GM12875 (cell line): ENCODE results near the gene ZNF318.

Experiments
- H3K4me3 ChIP-seq: one replicate; pipeline ENCODE4 v1.5.1; 2011; ENCODE audit warnings: low read depth, low read length, control low read depth
- TF ChIP-seq, protein P1 (sequence below): IDR thresholded peaks from 2 replicates; pipeline ENCODE4 v1.5.1; 2011; ENCODE audit warnings: low read depth, mild to moderate bottlenecking, control low read depth, inconsistent platforms, low read length, moderate library complexity, borderline replicate concordance; ENCODE audit not compliant: insufficient read depth

The ZNF318 gene

DNA sequence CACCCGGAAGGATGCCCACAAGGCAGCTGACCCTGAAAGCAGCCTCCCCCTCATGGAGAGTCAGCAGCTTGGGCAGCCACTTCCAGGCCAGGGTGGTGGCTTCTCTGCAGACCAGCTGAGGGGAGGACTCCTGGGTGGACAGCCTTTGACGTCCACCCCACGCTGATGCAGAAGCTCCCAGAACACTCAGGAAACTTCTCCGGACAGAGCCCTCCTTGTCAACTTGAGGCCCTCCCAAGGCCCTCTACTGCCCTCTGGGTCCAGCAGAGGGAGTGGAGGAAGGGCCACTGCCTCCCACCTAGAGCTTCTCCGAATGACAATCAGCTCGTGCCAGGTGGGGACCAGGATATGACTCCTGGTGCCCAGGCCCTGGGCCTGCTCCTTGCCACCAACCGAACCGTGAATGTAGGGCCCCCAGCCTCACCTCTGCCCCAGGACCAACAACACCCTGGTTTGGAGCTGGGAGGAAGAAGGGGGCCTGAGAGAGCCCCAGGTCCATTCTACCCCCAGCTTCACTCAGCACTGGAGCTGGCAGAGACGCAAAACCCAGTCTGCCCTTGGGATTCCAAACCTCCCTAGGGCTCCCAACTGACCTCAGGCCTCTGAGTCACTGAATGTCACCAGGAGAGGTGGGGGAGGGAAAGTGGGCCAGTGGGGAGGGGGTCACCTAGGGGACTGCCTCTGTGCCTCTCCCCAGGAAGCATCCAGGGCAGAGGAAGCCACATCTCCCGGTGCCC, 82.3 kb downstream of the ZNF318 start:
- no peak overlapping the region for H3K4me3 ChIP-seq
- TF ChIP-seq, protein P1, sequence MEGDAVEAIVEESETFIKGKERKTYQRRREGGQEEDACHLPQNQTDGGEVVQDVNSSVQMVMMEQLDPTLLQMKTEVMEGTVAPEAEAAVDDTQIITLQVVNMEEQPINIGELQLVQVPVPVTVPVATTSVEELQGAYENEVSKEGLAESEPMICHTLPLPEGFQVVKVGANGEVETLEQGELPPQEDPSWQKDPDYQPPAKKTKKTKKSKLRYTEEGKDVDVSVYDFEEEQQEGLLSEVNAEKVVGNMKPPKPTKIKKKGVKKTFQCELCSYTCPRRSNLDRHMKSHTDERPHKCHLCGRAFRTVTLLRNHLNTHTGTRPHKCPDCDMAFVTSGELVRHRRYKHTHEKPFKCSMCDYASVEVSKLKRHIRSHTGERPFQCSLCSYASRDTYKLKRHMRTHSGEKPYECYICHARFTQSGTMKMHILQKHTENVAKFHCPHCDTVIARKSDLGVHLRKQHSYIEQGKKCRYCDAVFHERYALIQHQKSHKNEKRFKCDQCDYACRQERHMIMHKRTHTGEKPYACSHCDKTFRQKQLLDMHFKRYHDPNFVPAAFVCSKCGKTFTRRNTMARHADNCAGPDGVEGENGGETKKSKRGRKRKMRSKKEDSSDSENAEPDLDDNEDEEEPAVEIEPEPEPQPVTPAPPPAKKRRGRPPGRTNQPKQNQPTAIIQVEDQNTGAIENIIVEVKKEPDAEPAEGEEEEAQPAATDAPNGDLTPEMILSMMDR: no peak

DNA sequence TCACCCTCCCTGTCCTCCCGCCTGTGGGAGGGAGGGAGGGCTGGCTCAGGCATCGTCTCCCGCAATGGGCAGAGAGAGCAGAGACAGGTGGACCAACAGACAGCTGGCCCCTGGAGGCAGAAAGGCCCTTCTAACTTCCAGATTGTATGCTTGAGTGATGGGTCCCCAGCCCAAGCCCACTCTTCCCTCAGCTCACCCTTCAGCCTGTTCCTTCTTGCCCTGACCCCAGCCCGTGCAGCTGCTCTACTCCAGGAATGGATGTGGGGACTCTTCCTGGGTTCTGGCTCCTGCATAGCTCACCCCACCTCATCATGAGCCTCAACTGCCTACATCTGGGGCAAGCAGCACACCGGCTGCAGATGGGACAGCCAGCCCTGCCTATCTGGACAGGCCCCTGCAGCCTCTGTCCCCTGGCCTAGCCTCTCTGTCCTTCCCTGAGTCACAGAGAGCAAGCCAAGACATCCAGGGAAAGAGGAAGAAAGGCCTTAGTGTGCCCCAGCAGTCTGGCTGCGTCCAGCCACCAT, 82.9 kb downstream of the ZNF318 start:
- H3K4me3 ChIP-seq: no peak overlapping the region
- TF ChIP-seq, protein P1: no peak
